Activated naive CD4-positive, alpha-beta T cell treated with anti-CD3 and anti-CD28 coated beads, Interleukin-2, amount 50 U/mL, for 24 hours (primary cell): Measurements from ENCODE around the gene RHBG.
"Not testable (repeated sequence)": the region's sequence is repeated elsewhere in the genome, so short reads cannot be mapped to it uniquely, and the experiment has no call there.

Experiments
- H3K27ac Mint-ChIP-seq: one replicate; pipeline ENCODE4 v1.8.0; 2021; ENCODE audit warnings: mild to moderate bottlenecking, mixed read lengths
- H3K27me3 Mint-ChIP-seq: one replicate; pipeline ENCODE4 v1.8.0; 2021; ENCODE audit warnings: mixed read lengths
- H3K36me3 Mint-ChIP-seq: one replicate; pipeline ENCODE4 v1.8.0; 2021; ENCODE audit warnings: mixed read lengths
- H3K4me1 Mint-ChIP-seq: one replicate; pipeline ENCODE4 v1.8.0; 2021; ENCODE audit warnings: mixed read lengths
- H3K4me3 Mint-ChIP-seq: one replicate; pipeline ENCODE4 v1.8.0; 2021; ENCODE audit warnings: mild to moderate bottlenecking, mixed read lengths
- H3K9me3 Mint-ChIP-seq: one replicate; pipeline ENCODE4 v1.8.0; 2021; ENCODE audit warnings: mixed read lengths

RHBG gene

GRCh38 chr1:156356262-156356874 lies 12.6 kb upstream of the RHBG start:
- Mint-ChIP-seq H3K36me3 (no peaks in the 10 kb centered on the region), H3K4me3 (no peak overlapping the region), H3K9me3 (no peaks in the 10 kb centered on the region), H3K4me1 (peaks cover 10% of the 10 kb centered on the region), H3K27me3 (peaks cover 4% of the 10 kb centered on the region), H3K27ac (no peak overlapping the region)

- Mint-ChIP-seq H3K9me3 (no peaks in the 10 kb centered on the region), H3K27me3 (peaks cover 4% of the 10 kb centered on the region), H3K36me3 (no peaks in the 10 kb centered on the region), H3K4me3 (no peak overlapping the region), H3K4me1 (peaks cover 10% of the 10 kb centered on the region), H3K27ac (no peak overlapping the region)
These were observed 12.0 kb upstream of the RHBG start for GRCh38 chr1:156356875-156357534.

GRCh38 chr1:156357977-156358376 lies 11.0 kb upstream of the RHBG start:
- H3K27me3 Mint-ChIP-seq: peaks cover 4% of the 10 kb centered on the region
- H3K9me3 Mint-ChIP-seq: no peaks in the 10 kb centered on the region
- no peaks in the 10 kb centered on the region for H3K36me3 Mint-ChIP-seq
- no peak overlapping the region for H3K27ac Mint-ChIP-seq
- H3K4me3 Mint-ChIP-seq: no peak overlapping the region
- peaks cover 10% of the 10 kb centered on the region for H3K4me1 Mint-ChIP-seq

- Mint-ChIP-seq H3K4me3 (no peak overlapping the region), H3K9me3 (no peaks in the 10 kb centered on the region), H3K27me3 (peaks cover 4% of the 10 kb centered on the region), H3K4me1 (peaks cover 10% of the 10 kb centered on the region), H3K36me3 (no peaks in the 10 kb centered on the region), H3K27ac (no peak overlapping the region)
These were observed 10.4 kb upstream of the RHBG start for GRCh38 chr1:156358641-156359040.

- Mint-ChIP-seq H3K27ac (no peak overlapping the region), H3K27me3 (peaks cover 5% of the 10 kb centered on the region), H3K9me3 (no peaks in the 10 kb centered on the region), H3K4me3 (no peak overlapping the region), H3K4me1 (peaks cover 10% of the 10 kb centered on the region), H3K36me3 (no peaks in the 10 kb centered on the region)
These were observed 9.8 kb upstream of the RHBG start for GRCh38 chr1:156359249-156359648.

GRCh38 chr1:156359973-156360372 lies 9.0 kb upstream of the RHBG start:
- H3K4me1 Mint-ChIP-seq: peaks cover 10% of the 10 kb centered on the region
- H3K27me3 Mint-ChIP-seq: peaks cover 10% of the 10 kb centered on the region
- no peak overlapping the region for H3K27ac Mint-ChIP-seq
- no peaks in the 10 kb centered on the region for H3K9me3 Mint-ChIP-seq
- H3K4me3 Mint-ChIP-seq: no peak overlapping the region
- H3K36me3 Mint-ChIP-seq: no peaks in the 10 kb centered on the region

GRCh38 chr1:156360534-156360933 lies 8.5 kb upstream of the RHBG start:
- Mint-ChIP-seq H3K4me3 (no peak overlapping the region), H3K27ac (no peak overlapping the region), H3K4me1 (peaks cover 10% of the 10 kb centered on the region), H3K27me3 (peaks cover 14% of the 10 kb centered on the region), H3K36me3 (no peaks in the 10 kb centered on the region), H3K9me3 (no peaks in the 10 kb centered on the region)

- H3K36me3 Mint-ChIP-seq: no peaks in the 10 kb centered on the region
- H3K4me1 Mint-ChIP-seq: no peaks in the 10 kb centered on the region
- H3K27me3 Mint-ChIP-seq: peaks cover 23% of the 10 kb centered on the region
- H3K9me3 Mint-ChIP-seq: no peaks in the 10 kb centered on the region
- H3K4me3 Mint-ChIP-seq: no peak overlapping the region
- H3K27ac Mint-ChIP-seq: no peak overlapping the region
These were observed 3.3 kb upstream of the RHBG start for GRCh38 chr1:156365754-156366153.

GRCh38 chr1:156366378-156367166 lies 2.4 kb upstream of the RHBG start:
- H3K9me3 Mint-ChIP-seq: no peaks in the 10 kb centered on the region
- no peak overlapping the region for H3K4me3 Mint-ChIP-seq
- no peak overlapping the region for H3K27ac Mint-ChIP-seq
- H3K36me3 Mint-ChIP-seq: no peaks in the 10 kb centered on the region
- H3K27me3 Mint-ChIP-seq: peaks cover 23% of the 10 kb centered on the region
- no peaks in the 10 kb centered on the region for H3K4me1 Mint-ChIP-seq

GRCh38 chr1:156367383-156368156 lies 1.4 kb upstream of the RHBG start:
- peaks cover 29% of the 10 kb centered on the region for H3K27me3 Mint-ChIP-seq
- H3K4me3 Mint-ChIP-seq: no peak overlapping the region
- no peak overlapping the region for H3K27ac Mint-ChIP-seq

GRCh38 chr1:156368157-156368658 lies 803 bp upstream of the RHBG start:
- no peaks in the 10 kb centered on the region for H3K9me3 Mint-ChIP-seq
- no peak overlapping the region for H3K4me3 Mint-ChIP-seq
- H3K27ac Mint-ChIP-seq: no peak overlapping the region
- H3K4me1 Mint-ChIP-seq: no peaks in the 10 kb centered on the region
- peaks cover 30% of the 10 kb centered on the region for H3K27me3 Mint-ChIP-seq
- H3K36me3 Mint-ChIP-seq: no peaks in the 10 kb centered on the region

More at GRCh38 chr1:156367383-156368156, 1.4 kb upstream of the RHBG start:
- no peaks in the 10 kb centered on the region for H3K36me3 Mint-ChIP-seq
- no peaks in the 10 kb centered on the region for H3K4me1 Mint-ChIP-seq
- H3K9me3 Mint-ChIP-seq: no peaks in the 10 kb centered on the region

GRCh38 chr1:156369685-156370286 lies 775 bp downstream of the RHBG start:
- H3K27me3 Mint-ChIP-seq: peaks cover 24% of the 10 kb centered on the region
- H3K36me3 Mint-ChIP-seq, H3K27ac Mint-ChIP-seq, H3K9me3 Mint-ChIP-seq, H3K4me1 Mint-ChIP-seq, H3K4me3 Mint-ChIP-seq: not testable (repeated sequence)

- Mint-ChIP-seq H3K27ac (no peak overlapping the region), H3K27me3 (peaks cover 21% of the 10 kb centered on the region), H3K4me3 (no peak overlapping the region), H3K9me3 (no peaks in the 10 kb centered on the region), H3K4me1 (no peaks in the 10 kb centered on the region), H3K36me3 (no peaks in the 10 kb centered on the region)
These were observed 2.7 kb downstream of the RHBG start for GRCh38 chr1:156371553-156372264.

GRCh38 chr1:156372265-156372586 lies 3.2 kb downstream of the RHBG start:
- H3K9me3 Mint-ChIP-seq: no peaks in the 10 kb centered on the region
- no peak overlapping the region for H3K27ac Mint-ChIP-seq
- H3K27me3 Mint-ChIP-seq: peaks cover 21% of the 10 kb centered on the region
- no peaks in the 10 kb centered on the region for H3K36me3 Mint-ChIP-seq
- H3K4me1 Mint-ChIP-seq: no peaks in the 10 kb centered on the region
- H3K4me3 Mint-ChIP-seq: no peak overlapping the region

- H3K4me1 Mint-ChIP-seq: no peaks in the 10 kb centered on the region
- no peak overlapping the region for H3K27ac Mint-ChIP-seq
- H3K4me3 Mint-ChIP-seq: no peak overlapping the region
- no peaks in the 10 kb centered on the region for H3K36me3 Mint-ChIP-seq
- H3K27me3 Mint-ChIP-seq: peaks cover 15% of the 10 kb centered on the region
- H3K9me3 Mint-ChIP-seq: no peaks in the 10 kb centered on the region
These were observed 3.9 kb downstream of the RHBG start for GRCh38 chr1:156372876-156373275.
